Activated naive CD8-positive, alpha-beta T cell treated with anti-CD3 and anti-CD28 coated beads for 36 hours (primary cell): ENCODE measurements around the gene TIGD1. TPM values are rescaled to one million over a fixed set of nuclear protein-coding genes. Genes with fewer than 3 reads are reported as not detected.

ENCODE experiments used
- DNase-seq: peaks from one replicate; pipeline ENCODE4 v3.0.0; 2021
- H3K27ac Mint-ChIP-seq: one replicate; pipeline ENCODE4 v1.8.0; 2022; ENCODE audit warnings: mild to moderate bottlenecking, moderate library complexity, mixed read lengths
- H3K27me3 Mint-ChIP-seq: one replicate; pipeline ENCODE4 v1.8.0; 2022; ENCODE audit warnings: mild to moderate bottlenecking, mixed read lengths
- H3K36me3 Mint-ChIP-seq: one replicate; pipeline ENCODE4 v1.8.0; 2021; ENCODE audit warnings: mild to moderate bottlenecking, mixed read lengths
- H3K4me1 Mint-ChIP-seq: one replicate; pipeline ENCODE4 v1.8.0; 2021; ENCODE audit warnings: mixed read lengths
- H3K4me3 Mint-ChIP-seq: one replicate; pipeline ENCODE4 v1.8.0; 2022; ENCODE audit warnings: mild to moderate bottlenecking, moderate library complexity, mixed read lengths
- H3K9me3 Mint-ChIP-seq: one replicate; pipeline ENCODE4 v1.8.0; 2022; ENCODE audit warnings: mixed read lengths
- total RNA-seq, 2 experiments: library from RNA; stranded (reverse); gene quantifications; one replicate each; pipeline ENCODE4 v1.2.3, GENCODE V29; 2021

The TIGD1 gene
- total RNA-seq, 2 experiments from 2014 or later, result 6.9 to 7.0 TPM

- Mint-ChIP-seq H3K27ac (no peak overlapping the region), H3K4me1 (no peaks in the 10 kb centered on the region)
These were observed 38.9 kb downstream of the TIGD1 start for GRCh38 chr2:232511336-232511890.

GRCh38 chr2:232508251-232508650 lies 42.1 kb downstream of the TIGD1 start:
- no peak overlapping the region for H3K4me3 Mint-ChIP-seq
- H3K4me1 Mint-ChIP-seq, result peaks cover 3% of the 10 kb centered on the region
- H3K36me3 Mint-ChIP-seq, result no peaks in the 10 kb centered on the region
- no peak for DNase-seq
- no peak overlapping the region for H3K27ac Mint-ChIP-seq
- no peaks in the 10 kb centered on the region for H3K9me3 Mint-ChIP-seq
- H3K27me3 Mint-ChIP-seq, result peaks cover 24% of the 10 kb centered on the region

More at GRCh38 chr2:232511336-232511890, 38.9 kb downstream of the TIGD1 start:
- Mint-ChIP-seq H3K9me3 (no peaks in the 10 kb centered on the region), H3K27me3 (no peaks in the 10 kb centered on the region), H3K4me3 (no peak overlapping the region), H3K36me3 (no peaks in the 10 kb centered on the region)
- no peak for DNase-seq

- no peak overlapping the region for H3K27ac Mint-ChIP-seq
- H3K36me3 Mint-ChIP-seq, result no peaks in the 10 kb centered on the region
- H3K27me3 Mint-ChIP-seq, result peaks cover 37% of the 10 kb centered on the region
- no peak for DNase-seq
- peaks cover 7% of the 10 kb centered on the region for H3K4me1 Mint-ChIP-seq
- no peak overlapping the region for H3K4me3 Mint-ChIP-seq
- no peaks in the 10 kb centered on the region for H3K9me3 Mint-ChIP-seq
These were observed 43.6 kb downstream of the TIGD1 start for GRCh38 chr2:232506709-232507108.

- Mint-ChIP-seq H3K4me1 (peaks cover 7% of the 10 kb centered on the region), H3K27ac (no peak overlapping the region), H3K4me3 (no peak overlapping the region), H3K36me3 (no peaks in the 10 kb centered on the region), H3K27me3 (peaks cover 41% of the 10 kb centered on the region), H3K9me3 (no peaks in the 10 kb centered on the region)
- no peak for DNase-seq
These were observed 44.5 kb downstream of the TIGD1 start for GRCh38 chr2:232505856-232506255.

GRCh38 chr2:232504438-232504837 lies 45.9 kb downstream of the TIGD1 start:
- no peak overlapping the region for H3K4me3 Mint-ChIP-seq
- no peak overlapping the region for H3K27ac Mint-ChIP-seq
- H3K27me3 Mint-ChIP-seq, result peaks cover 49% of the 10 kb centered on the region
- no peaks in the 10 kb centered on the region for H3K36me3 Mint-ChIP-seq
- H3K9me3 Mint-ChIP-seq, result no peaks in the 10 kb centered on the region
- H3K4me1 Mint-ChIP-seq, result peaks cover 7% of the 10 kb centered on the region
- no peak for DNase-seq

- peaks cover 49% of the 10 kb centered on the region for H3K27me3 Mint-ChIP-seq
- peaks cover 7% of the 10 kb centered on the region for H3K4me1 Mint-ChIP-seq
- DNase-seq, result no peak
- no peaks in the 10 kb centered on the region for H3K36me3 Mint-ChIP-seq
- no peak overlapping the region for H3K27ac Mint-ChIP-seq
- H3K4me3 Mint-ChIP-seq, result peak overlapping the region; percentile 22
- H3K9me3 Mint-ChIP-seq, result no peaks in the 10 kb centered on the region
These were observed 46.5 kb downstream of the TIGD1 start for GRCh38 chr2:232503809-232504323.

- Mint-ChIP-seq H3K27ac (no peak overlapping the region), H3K4me3 (peak overlapping the region; percentile 30), H3K27me3 (peaks cover 49% of the 10 kb centered on the region), H3K36me3 (no peaks in the 10 kb centered on the region), H3K9me3 (no peaks in the 10 kb centered on the region), H3K4me1 (peaks cover 7% of the 10 kb centered on the region)
- DNase-seq, result peak; percentile 64
These were observed 47.2 kb downstream of the TIGD1 start for GRCh38 chr2:232502911-232503808.

- H3K27me3 Mint-ChIP-seq, result peaks cover 49% of the 10 kb centered on the region
These were observed 47.8 kb downstream of the TIGD1 start for GRCh38 chr2:232502511-232502910.

GRCh38 chr2:232501794-232502390 lies 48.5 kb downstream of the TIGD1 start:
- no peak overlapping the region for H3K4me3 Mint-ChIP-seq

More at GRCh38 chr2:232502511-232502910, 47.8 kb downstream of the TIGD1 start:
- Mint-ChIP-seq H3K9me3 (no peaks in the 10 kb centered on the region), H3K27ac (peak overlapping the region; percentile 81), H3K36me3 (no peaks in the 10 kb centered on the region), H3K4me1 (peaks cover 7% of the 10 kb centered on the region), H3K4me3 (peak overlapping the region; percentile 81)
- no peak for DNase-seq

GRCh38 chr2:232501331-232501771 lies 49.0 kb downstream of the TIGD1 start:
- no peaks in the 10 kb centered on the region for H3K9me3 Mint-ChIP-seq
- H3K4me1 Mint-ChIP-seq, result peaks cover 7% of the 10 kb centered on the region
- no peak overlapping the region for H3K4me3 Mint-ChIP-seq
- no peaks in the 10 kb centered on the region for H3K36me3 Mint-ChIP-seq
- DNase-seq, result no peak
- H3K27ac Mint-ChIP-seq, result no peak overlapping the region
- peaks cover 49% of the 10 kb centered on the region for H3K27me3 Mint-ChIP-seq

More at GRCh38 chr2:232501794-232502390, 48.5 kb downstream of the TIGD1 start:
- no peak overlapping the region for H3K27ac Mint-ChIP-seq
- no peaks in the 10 kb centered on the region for H3K36me3 Mint-ChIP-seq
- peaks cover 7% of the 10 kb centered on the region for H3K4me1 Mint-ChIP-seq
- DNase-seq, result no peak
- H3K9me3 Mint-ChIP-seq, result no peaks in the 10 kb centered on the region
- peaks cover 49% of the 10 kb centered on the region for H3K27me3 Mint-ChIP-seq

- no peaks in the 10 kb centered on the region for H3K36me3 Mint-ChIP-seq
- H3K27ac Mint-ChIP-seq, result no peak overlapping the region
- H3K27me3 Mint-ChIP-seq, result peaks cover 25% of the 10 kb centered on the region
- H3K4me3 Mint-ChIP-seq, result no peak overlapping the region
- no peaks in the 10 kb centered on the region for H3K9me3 Mint-ChIP-seq
- H3K4me1 Mint-ChIP-seq, result peaks cover 4% of the 10 kb centered on the region
- DNase-seq, result no peak
These were observed 51.9 kb downstream of the TIGD1 start for GRCh38 chr2:232498452-232498851.

Other genes starting within 250 kb of the TIGD1 start
- not detected for gene ALPP, start 171.8 kb downstream of the TIGD1 start, total RNA-seq
- not detected for gene ALPG, start 143.7 kb downstream of the TIGD1 start, total RNA-seq
- gene ALPI, start 94.4 kb downstream of the TIGD1 start, total RNA-seq, result not detected
- under 1 TPM; 0.12 to 0.14 TPM for gene ECEL1, start 62.7 kb downstream of the TIGD1 start, total RNA-seq
- gene PRSS56, start 30.2 kb downstream of the TIGD1 start, total RNA-seq, result not detected
- gene CHRND, start 24.4 kb downstream of the TIGD1 start, total RNA-seq, result not detected
- gene CHRNG, start 10.9 kb downstream of the TIGD1 start, total RNA-seq, result not detected
- gene EIF4E2, start 132 bp upstream of the TIGD1 start, total RNA-seq, result 10 to 100 TPM; 70.1 to 71.8 TPM
- gene EFHD1, start 83.0 kb upstream of the TIGD1 start, total RNA-seq, result 1 to 10 TPM in 1 of 2 experiments, under 1 TPM in 1; 0.78 to 1.1 TPM
- gene GIGYF2, start 146.8 kb upstream of the TIGD1 start, total RNA-seq, result 10 to 100 TPM; 45.2 to 45.7 TPM
- gene KCNJ13, start 226.0 kb upstream of the TIGD1 start, total RNA-seq, result not detected